A673 (cell line): ENCODE data around the gene RALBP1.

Source experiments
- CTCF ChIP-seq: fragments of 300-800, 200-600 bp; sonication (generic); conservative IDR thresholded peaks from 2 replicates; pipeline ENCODE4 v1.5.1; 2017; ENCODE audit warnings: low read depth, mild to moderate bottlenecking, antibody characterized with exemption, low read length, moderate library complexity, mixed read lengths
- EZH2 ChIP-seq: fragments of 200-600 bp; sonication (generic); IDR thresholded peaks from 2 replicates; pipeline ENCODE4 v1.6.1; 2017; ENCODE audit warnings: borderline replicate concordance, low read depth, mild to moderate bottlenecking, mixed read lengths, antibody characterized with exemption, low read length; ENCODE audit not compliant: poor library complexity, severe bottlenecking

- TF ChIP-seq CTCF (no peak), EZH2 (no peak)
These were observed 41.6 kb upstream of the RALBP1 start for GRCh38 chr18:9433671-9434121.
